ENCODE measurements around the gene SPRED3. TPM values are rescaled to one million over a fixed set of nuclear protein-coding genes. Genes with fewer than 3 reads are reported as not detected.

SPRED3 gene
- total and polyA plus RNA-seq, 4 donors, result under 0.01 to 0.09 TPM; not detected in 2

GRCh38 chr19:38386300-38386970 lies 2.1 kb upstream of the SPRED3 start (continued):
- TF ChIP-seq REST (IDR thresholded peaks at IDR 0.05) (no peak), GABPA (IDR thresholded peaks at IDR 0.05 in 1 of 2, conservative IDR thresholded peaks at IDR 0.05 in 1 of 2) (no peak), RXRA (IDR thresholded peaks at IDR 0.05) (no peak), JUND (IDR thresholded peaks at IDR 0.05) (no peak), TAF1 (conservative IDR thresholded peaks at IDR 0.05) (no peak), FOXA2 (IDR thresholded peaks at IDR 0.05) (no peak), MAX (IDR thresholded peaks at IDR 0.05) (no peak), ATF3 (IDR thresholded peaks at IDR 0.05) (no peak), RAD21 (IDR thresholded peaks at IDR 0.05) (no peak), SP1 (IDR thresholded peaks at IDR 0.05) (no peak)

- peak overlapping the region in 1 of 3 donors; percentile 40 for H3K4me3 ChIP-seq (ENCODE audit: low read depth in 1 of 3, low read length in 3 of 3)
- WGBS, result 11% methylated on average over 36 of the region's 36 CpGs
- no peak overlapping the region for H3K27ac ChIP-seq (ENCODE audit: low read depth in 1 of 2, low read length in 2 of 2)
- DNase-seq (ENCODE audit: low spot score), result no peak
- peaks cover 7 to 23% (median 16%) of the 10 kb centered on the region in 4 donors for H3K4me1 ChIP-seq (ENCODE audit: control insufficient read depth in 4 of 4, insufficient read depth in 4 of 4, low read length in 3 of 4)
- no peaks in the 10 kb centered on the region for H3K27me3 ChIP-seq (ENCODE audit: control insufficient read depth in 4 of 4, insufficient read depth in 4 of 4, low read length in 3 of 4)
- no peaks in the 10 kb centered on the region for H3K9me3 ChIP-seq (ENCODE audit: control insufficient read depth in 4 of 4, low read length in 3 of 4)
- H3K36me3 ChIP-seq (ENCODE audit: control insufficient read depth in 4 of 4, insufficient read depth in 3 of 4, low read depth in 1 of 4, low read length in 3 of 4), result peaks cover 0 to 19% (median 9%) of the 10 kb centered on the region in 4 donors
- TF ChIP-seq HNF4A (conservative IDR thresholded peaks at IDR 0.05), result no peak
- no peak for TF ChIP-seq ATF3 (IDR thresholded peaks at IDR 0.05)
- TF ChIP-seq MAX (IDR thresholded peaks at IDR 0.05), result no peak
- TF ChIP-seq YY1 (IDR thresholded peaks at IDR 0.05), result no peak
- TF ChIP-seq CTCF (IDR thresholded peaks at IDR 0.05; ENCODE audit: low read depth, low read length, missing input control), result no peak
- TF ChIP-seq REST (IDR thresholded peaks at IDR 0.05), result no peak
- TF ChIP-seq JUND (IDR thresholded peaks at IDR 0.05), result no peak
- TF ChIP-seq GABPA (IDR thresholded peaks at IDR 0.05 in 1 of 2, conservative IDR thresholded peaks at IDR 0.05 in 1 of 2), result no peak
- TF ChIP-seq ZBTB33 (IDR thresholded peaks at IDR 0.05), result no peak
- no peak for TF ChIP-seq FOXA1 (IDR thresholded peaks at IDR 0.05)
- no peak for TF ChIP-seq HNF4G (IDR thresholded peaks at IDR 0.05)
- no peak for TF ChIP-seq TAF1 (conservative IDR thresholded peaks at IDR 0.05)
- no peak for TF ChIP-seq RXRA (IDR thresholded peaks at IDR 0.05)
- TF ChIP-seq RAD21 (IDR thresholded peaks at IDR 0.05), result no peak
- no peak for TF ChIP-seq NR2F2 (IDR thresholded peaks at IDR 0.05)
- TF ChIP-seq FOXA2 (IDR thresholded peaks at IDR 0.05), result no peak
- no peak for TF ChIP-seq SP1 (IDR thresholded peaks at IDR 0.05)
- H3K9ac ChIP-seq (ENCODE audit: low read depth in 1 of 2, low read length in 2 of 2), result no peak overlapping the region
These were observed 1.4 kb upstream of the SPRED3 start for GRCh38 chr19:38386971-38387549.

Data from liver (tissue), 9 donors.